Measurements from ENCODE around the gene CCDC124. TPM values are rescaled to one million over a fixed set of nuclear protein-coding genes. Genes with fewer than 3 reads are reported as not detected.

Gene CCDC124
- total RNA-seq, 2 donors from 2014 or later, result 56.7 to 65.5 TPM

DNA sequence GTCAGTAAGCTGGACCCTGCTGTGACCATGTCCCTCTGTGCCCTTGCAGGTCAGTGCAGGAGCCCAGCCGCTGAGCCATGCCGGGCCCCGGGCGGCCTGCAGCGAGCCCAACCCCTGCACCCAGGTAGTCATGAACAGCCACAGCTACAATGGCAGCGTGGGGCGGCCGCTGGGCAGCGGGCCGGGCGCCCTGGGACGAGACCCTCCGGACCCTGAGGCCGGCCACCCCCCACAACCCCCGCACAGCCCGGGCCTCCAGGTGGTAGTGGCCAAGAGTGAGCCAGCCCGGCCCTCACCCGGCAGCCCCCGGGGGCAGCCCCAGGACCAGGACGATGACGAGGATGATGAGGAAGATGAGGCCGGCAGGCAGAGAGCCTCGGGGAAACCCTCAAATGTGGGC lies 40.9 kb downstream of the CCDC124 start:
- no peaks in the 10 kb centered on the region for H3K27me3 ChIP-seq

DNA sequence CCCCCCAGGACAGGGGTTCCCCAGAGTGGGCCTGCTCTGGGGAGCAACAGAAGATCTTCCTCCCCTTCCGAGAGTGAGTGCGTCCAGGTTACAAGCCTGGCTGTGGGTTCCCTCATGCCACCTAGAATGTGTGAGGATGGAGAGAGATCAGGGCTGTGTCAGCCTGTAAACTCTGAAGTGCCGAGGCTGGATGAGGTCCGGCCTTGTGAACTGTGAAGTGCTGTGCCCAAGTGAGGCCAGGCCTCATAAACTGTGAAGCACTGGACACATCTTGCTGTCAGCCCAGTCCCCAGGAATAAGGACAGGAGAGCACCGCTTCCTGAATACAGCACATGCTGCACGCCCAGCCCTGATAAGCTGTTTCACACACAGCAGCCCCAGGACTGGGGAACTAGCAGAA lies 41.7 kb downstream of the CCDC124 start:
- no peaks in the 10 kb centered on the region for H3K36me3 ChIP-seq
- no peaks in the 10 kb centered on the region for H3K4me1 ChIP-seq
- H3K27ac ChIP-seq, result no peak overlapping the region
- TF ChIP-seq, protein P1, sequence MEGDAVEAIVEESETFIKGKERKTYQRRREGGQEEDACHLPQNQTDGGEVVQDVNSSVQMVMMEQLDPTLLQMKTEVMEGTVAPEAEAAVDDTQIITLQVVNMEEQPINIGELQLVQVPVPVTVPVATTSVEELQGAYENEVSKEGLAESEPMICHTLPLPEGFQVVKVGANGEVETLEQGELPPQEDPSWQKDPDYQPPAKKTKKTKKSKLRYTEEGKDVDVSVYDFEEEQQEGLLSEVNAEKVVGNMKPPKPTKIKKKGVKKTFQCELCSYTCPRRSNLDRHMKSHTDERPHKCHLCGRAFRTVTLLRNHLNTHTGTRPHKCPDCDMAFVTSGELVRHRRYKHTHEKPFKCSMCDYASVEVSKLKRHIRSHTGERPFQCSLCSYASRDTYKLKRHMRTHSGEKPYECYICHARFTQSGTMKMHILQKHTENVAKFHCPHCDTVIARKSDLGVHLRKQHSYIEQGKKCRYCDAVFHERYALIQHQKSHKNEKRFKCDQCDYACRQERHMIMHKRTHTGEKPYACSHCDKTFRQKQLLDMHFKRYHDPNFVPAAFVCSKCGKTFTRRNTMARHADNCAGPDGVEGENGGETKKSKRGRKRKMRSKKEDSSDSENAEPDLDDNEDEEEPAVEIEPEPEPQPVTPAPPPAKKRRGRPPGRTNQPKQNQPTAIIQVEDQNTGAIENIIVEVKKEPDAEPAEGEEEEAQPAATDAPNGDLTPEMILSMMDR (IDR thresholded peaks at IDR 0.05), result no peak
- H3K4me3 ChIP-seq, result no peak overlapping the region
- no peaks in the 10 kb centered on the region for H3K27me3 ChIP-seq
- no peaks in the 10 kb centered on the region for H3K9me3 ChIP-seq
- DNase-seq (ENCODE audit: low spot score), result no peak

More for the DNA sequence above, 40.9 kb downstream of the CCDC124 start:
- no peak for DNase-seq (ENCODE audit: low spot score)
- Histone ChIP-seq H3K27ac (no peak overlapping the region), H3K4me1 (no peaks in the 10 kb centered on the region), H3K4me3 (no peak overlapping the region), H3K9me3 (no peaks in the 10 kb centered on the region), H3K36me3 (no peaks in the 10 kb centered on the region)
- TF ChIP-seq, protein P1 (IDR thresholded peaks at IDR 0.05), result no peak

DNA sequence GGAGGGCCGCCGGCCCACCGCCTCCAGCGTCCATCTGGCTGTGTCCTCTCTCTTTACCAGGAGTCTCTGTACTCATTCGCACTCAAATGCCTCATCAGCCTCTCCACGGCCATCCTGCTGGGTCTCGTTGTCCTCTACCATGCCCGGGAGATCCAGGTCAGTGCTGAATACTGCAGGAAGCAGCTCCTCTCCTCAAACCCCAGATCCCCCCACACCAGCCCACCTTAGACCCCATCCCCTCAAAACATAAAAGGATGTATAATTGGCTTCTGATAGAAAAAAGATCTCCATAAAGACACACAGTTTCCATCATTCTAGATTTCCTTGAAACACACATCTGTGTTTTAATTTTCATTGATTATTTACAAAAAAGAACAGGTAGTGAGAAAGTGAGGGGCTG lies 42.2 kb downstream of the CCDC124 start:
- no peaks in the 10 kb centered on the region for H3K27me3 ChIP-seq
- no peaks in the 10 kb centered on the region for H3K36me3 ChIP-seq
- H3K4me1 ChIP-seq, result no peaks in the 10 kb centered on the region
- DNase-seq (ENCODE audit: low spot score), result no peak
- no peak overlapping the region for H3K4me3 ChIP-seq
- H3K9me3 ChIP-seq, result no peaks in the 10 kb centered on the region
- H3K27ac ChIP-seq, result no peak overlapping the region
- TF ChIP-seq, protein P1 (IDR thresholded peaks at IDR 0.05), result no peak

DNA sequence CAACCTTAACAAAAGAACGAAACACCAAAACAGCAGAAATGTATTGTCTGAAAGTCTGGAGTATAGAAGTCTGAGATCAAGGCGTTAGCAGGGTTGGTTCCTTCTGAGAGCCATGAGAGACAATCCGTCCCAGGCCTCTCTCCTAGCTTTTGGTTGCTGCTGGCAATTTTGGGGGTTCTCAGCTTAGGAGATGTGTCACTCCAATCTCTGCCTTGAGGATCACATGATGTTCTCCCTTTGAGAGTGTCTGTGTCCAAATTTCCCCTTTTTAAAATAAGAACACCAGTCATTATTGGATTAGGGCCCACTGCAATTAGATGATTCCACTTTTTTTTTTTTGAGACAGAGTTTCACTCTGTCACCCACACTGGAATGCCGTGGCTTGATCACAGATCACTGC lies 44.2 kb downstream of the CCDC124 start:
- H3K4me1 ChIP-seq, result no peaks in the 10 kb centered on the region
- no peak overlapping the region for H3K27ac ChIP-seq
- no peak overlapping the region for H3K4me3 ChIP-seq
- no peaks in the 10 kb centered on the region for H3K36me3 ChIP-seq
- H3K9me3 ChIP-seq, result no peaks in the 10 kb centered on the region
- DNase-seq (ENCODE audit: low spot score), result no peak
- H3K27me3 ChIP-seq, result no peaks in the 10 kb centered on the region
- TF ChIP-seq, protein P1 (IDR thresholded peaks at IDR 0.05), result no peak

DNA sequence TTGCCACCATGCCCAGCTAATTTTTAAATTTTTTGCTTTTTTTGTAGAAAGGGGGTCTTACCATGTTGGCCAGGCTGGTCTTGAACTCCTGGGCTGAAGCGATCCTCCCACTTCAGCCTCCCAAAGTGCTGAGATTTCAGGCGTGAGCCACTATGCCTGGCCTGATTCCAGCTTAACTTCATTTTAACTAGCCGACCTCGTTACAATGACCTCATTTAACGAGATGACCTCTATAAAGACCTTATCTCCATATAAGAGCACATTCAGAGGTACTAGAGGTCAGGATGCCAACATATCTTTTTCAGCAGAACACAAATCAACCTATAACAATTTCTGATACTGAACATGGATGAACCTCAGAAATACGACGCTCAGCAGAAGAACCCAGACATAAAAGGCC lies 44.7 kb downstream of the CCDC124 start:
- Histone ChIP-seq H3K4me3 (no peak overlapping the region), H3K36me3 (no peaks in the 10 kb centered on the region), H3K27ac (no peak overlapping the region), H3K27me3 (no peaks in the 10 kb centered on the region), H3K9me3 (no peaks in the 10 kb centered on the region), H3K4me1 (no peaks in the 10 kb centered on the region)
- DNase-seq (ENCODE audit: low spot score), result no peak
- TF ChIP-seq, protein P1 (IDR thresholded peaks at IDR 0.05), result no peak

DNA sequence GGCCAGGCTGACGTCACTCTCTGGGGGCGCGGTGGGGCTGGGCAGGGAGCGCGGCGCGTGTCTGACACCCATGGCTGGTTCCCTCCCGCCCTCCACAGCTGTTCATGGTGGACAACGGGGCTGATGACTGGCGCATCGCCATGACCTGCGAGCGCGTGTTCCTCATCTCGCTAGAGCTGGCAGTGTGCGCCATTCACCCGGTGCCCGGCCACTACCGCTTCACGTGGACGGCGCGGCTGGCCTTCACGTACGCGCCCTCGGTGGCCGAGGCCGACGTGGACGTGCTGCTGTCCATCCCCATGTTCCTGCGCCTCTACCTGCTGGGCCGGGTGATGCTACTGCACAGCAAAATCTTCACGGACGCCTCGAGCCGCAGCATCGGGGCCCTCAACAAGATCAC lies 48.8 kb downstream of the CCDC124 start:
- no peak overlapping the region for H3K27ac ChIP-seq
- H3K9me3 ChIP-seq, result no peaks in the 10 kb centered on the region
- no peak for DNase-seq (ENCODE audit: low spot score)
- H3K4me1 ChIP-seq, result no peaks in the 10 kb centered on the region
- H3K4me3 ChIP-seq, result no peak overlapping the region
- H3K27me3 ChIP-seq, result no peaks in the 10 kb centered on the region
- TF ChIP-seq, protein P1 (IDR thresholded peaks at IDR 0.05), result no peak
- H3K36me3 ChIP-seq, result no peaks in the 10 kb centered on the region

Data from right atrium auricular region (tissue), 2 donors.